Peyer's patch (tissue), 4 donors: Measurements from ENCODE around the gene GRB14. TPM values are rescaled to one million over a fixed set of nuclear protein-coding genes. Genes with fewer than 3 reads are reported as not detected.

Experiments
- DNase-seq, 3 donors: peaks; one replicate each; pipeline ENCODE4 v3.0.0-alpha.2; 2017 to 2019
- H3K27ac ChIP-seq, 4 donors: fragments of 200-600 bp; sonication (generic); one replicate each; pipeline ENCODE4 v1.5.1; 2016 to 2019
- H3K27me3 ChIP-seq, 2 donors: fragments of 200-600 bp; sonication (generic); one replicate each; pipeline ENCODE4 v1.5.1; 2019
- H3K36me3 ChIP-seq, 3 donors: fragments of 200-600 bp; sonication (generic); one replicate each; pipeline ENCODE4 v1.5.1; 2016 to 2019
- H3K4me1 ChIP-seq, 4 donors: fragments of 200-600 bp; sonication (generic); one replicate each; pipeline ENCODE4 v1.5.1; 2016 to 2019
- H3K4me3 ChIP-seq, 4 donors: fragments of 200-600 bp; sonication (generic); 1 replicate in 3 of 4; 2 replicates in 1 of 4; pipeline ENCODE4 v1.5.1; 2016 to 2019; ENCODE audit warnings: mild to moderate bottlenecking in 1 of 4
- H3K9me3 ChIP-seq, 4 donors: fragments of 200-600 bp; sonication (generic); one replicate each; pipeline ENCODE4 v1.5.1; 2016 to 2019; ENCODE audit warnings: mild to moderate bottlenecking in 1 of 4
- POLR2A ChIP-seq, 2 donors: fragments of 450-650 bp; IDR thresholded peaks; one replicate each; pipeline ENCODE4 v1.5.1; 2017; ENCODE audit warnings: antibody characterized with exemption in 2 of 2, mild to moderate bottlenecking in 2 of 2, moderate library complexity in 2 of 2
- total RNA-seq, 4 donors: library from RNA; depleted of rRNA; stranded (reverse); fragments of >200 nt; gene quantifications; one replicate each; pipeline ENCODE4 v1.1.0, GENCODE V29; 2016
- TF ChIP-seq, protein P1 (sequence below), 6 experiments: fragments of 450-650 bp in 4 of 6; fragments of 200-600 bp in 2 of 6; sonication (generic) in 1 of 6; IDR thresholded peaks; one replicate each; pipeline ENCODE4 v1.5.1; 2017 to 2019; ENCODE audit warnings: antibody characterized with exemption in 6 of 6, mild to moderate bottlenecking in 3 of 6, moderate library complexity in 1 of 6

GRB14 gene
- total RNA-seq, 4 donors from 2014 or later, result 1.1 to 3.1 (median 2.1) TPM

DNA sequence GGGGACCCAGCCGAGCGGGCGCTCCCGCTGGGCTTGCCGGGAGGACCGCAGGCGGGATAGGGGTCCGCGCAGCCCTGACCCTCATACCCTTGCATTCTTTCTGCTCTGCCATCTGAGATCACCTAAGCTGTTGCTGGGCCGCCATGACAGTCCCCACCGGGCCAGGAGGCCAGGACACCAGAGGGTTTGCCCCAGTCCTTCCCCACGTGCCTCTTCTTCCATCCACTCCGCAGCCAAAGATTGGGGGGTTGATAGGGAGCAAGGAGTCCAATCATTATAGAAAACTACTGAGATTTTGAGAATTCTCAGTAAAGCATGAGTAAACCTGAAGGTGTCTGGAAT, 453 bp upstream of the GRB14 start:
- no peak for DNase-seq
- TF ChIP-seq POLR2A (IDR thresholded peaks at IDR 0.05), result no peak
- TF ChIP-seq, protein P1, sequence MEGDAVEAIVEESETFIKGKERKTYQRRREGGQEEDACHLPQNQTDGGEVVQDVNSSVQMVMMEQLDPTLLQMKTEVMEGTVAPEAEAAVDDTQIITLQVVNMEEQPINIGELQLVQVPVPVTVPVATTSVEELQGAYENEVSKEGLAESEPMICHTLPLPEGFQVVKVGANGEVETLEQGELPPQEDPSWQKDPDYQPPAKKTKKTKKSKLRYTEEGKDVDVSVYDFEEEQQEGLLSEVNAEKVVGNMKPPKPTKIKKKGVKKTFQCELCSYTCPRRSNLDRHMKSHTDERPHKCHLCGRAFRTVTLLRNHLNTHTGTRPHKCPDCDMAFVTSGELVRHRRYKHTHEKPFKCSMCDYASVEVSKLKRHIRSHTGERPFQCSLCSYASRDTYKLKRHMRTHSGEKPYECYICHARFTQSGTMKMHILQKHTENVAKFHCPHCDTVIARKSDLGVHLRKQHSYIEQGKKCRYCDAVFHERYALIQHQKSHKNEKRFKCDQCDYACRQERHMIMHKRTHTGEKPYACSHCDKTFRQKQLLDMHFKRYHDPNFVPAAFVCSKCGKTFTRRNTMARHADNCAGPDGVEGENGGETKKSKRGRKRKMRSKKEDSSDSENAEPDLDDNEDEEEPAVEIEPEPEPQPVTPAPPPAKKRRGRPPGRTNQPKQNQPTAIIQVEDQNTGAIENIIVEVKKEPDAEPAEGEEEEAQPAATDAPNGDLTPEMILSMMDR (IDR thresholded peaks at IDR 0.05), result no peak
- peaks cover 0 to 8% (median 0%) of the 10 kb centered on the region in 4 donors for H3K4me1 ChIP-seq
- H3K4me3 ChIP-seq, result peak overlapping the region; percentile 34 to 74 (median 58)
- no peaks in the 10 kb centered on the region for H3K9me3 ChIP-seq
- no peak overlapping the region for H3K27ac ChIP-seq
- H3K36me3 ChIP-seq, result no peaks in the 10 kb centered on the region
- no peaks in the 10 kb centered on the region for H3K27me3 ChIP-seq

DNA sequence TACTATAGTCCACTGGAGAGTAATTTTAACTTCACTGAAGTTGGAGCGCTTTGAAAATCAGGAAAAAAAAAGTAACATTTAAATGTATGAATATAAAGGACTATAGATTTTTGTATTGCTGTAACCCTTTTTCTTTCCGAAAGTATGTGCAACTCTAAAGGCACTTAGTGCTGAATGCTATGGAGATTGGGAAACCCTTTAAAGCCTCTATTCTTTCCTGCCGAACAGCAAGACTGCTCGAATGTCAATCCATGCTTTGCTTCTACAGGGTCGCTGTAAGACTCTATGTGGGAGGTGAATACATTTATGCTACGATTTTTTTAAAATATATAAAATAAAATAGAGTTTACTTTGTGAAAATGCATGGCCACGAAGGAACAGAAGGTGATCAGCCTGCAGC, 825 bp downstream of the GRB14 start:
- no peak for DNase-seq
- H3K4me3 ChIP-seq, result peak overlapping the region in 2 of 4 donors; percentile 74
- H3K36me3 ChIP-seq, result no peaks in the 10 kb centered on the region
- no peaks in the 10 kb centered on the region for H3K27me3 ChIP-seq
- H3K9me3 ChIP-seq, result no peaks in the 10 kb centered on the region
- peaks cover 0 to 8% (median 0%) of the 10 kb centered on the region in 4 donors for H3K4me1 ChIP-seq
- H3K27ac ChIP-seq, result no peak overlapping the region
- no peak for TF ChIP-seq POLR2A (IDR thresholded peaks at IDR 0.05)
- TF ChIP-seq, protein P1 (IDR thresholded peaks at IDR 0.05), result no peak

DNA sequence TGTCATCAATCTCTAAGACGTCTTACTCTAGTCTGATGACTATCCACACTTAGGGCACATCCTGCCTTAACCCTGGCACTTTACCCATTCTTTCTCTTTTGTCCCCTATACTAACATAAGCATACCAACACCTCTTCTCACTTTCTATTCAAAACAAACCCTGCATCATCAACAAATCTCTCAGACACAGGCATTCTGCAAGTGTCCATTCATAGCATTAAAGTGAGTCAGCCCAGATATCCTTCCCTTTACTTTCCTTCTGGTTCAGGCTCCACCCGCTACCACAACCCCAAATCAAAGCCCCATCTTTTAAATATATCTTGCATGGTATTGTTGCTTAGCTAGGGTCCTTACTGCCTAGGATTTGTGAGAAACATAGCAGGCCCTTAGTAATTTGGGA, 3.8 kb downstream of the GRB14 start:
- DNase-seq, result no peak
- H3K9me3 ChIP-seq, result no peaks in the 10 kb centered on the region
- H3K27me3 ChIP-seq, result no peaks in the 10 kb centered on the region
- H3K4me1 ChIP-seq, result peaks cover 0 to 8% (median 0%) of the 10 kb centered on the region in 4 donors
- no peak overlapping the region for H3K4me3 ChIP-seq
- no peaks in the 10 kb centered on the region for H3K36me3 ChIP-seq
- H3K27ac ChIP-seq, result no peak overlapping the region
- TF ChIP-seq, protein P1 (IDR thresholded peaks at IDR 0.05), result no peak
- TF ChIP-seq POLR2A (IDR thresholded peaks at IDR 0.05), result no peak

DNA sequence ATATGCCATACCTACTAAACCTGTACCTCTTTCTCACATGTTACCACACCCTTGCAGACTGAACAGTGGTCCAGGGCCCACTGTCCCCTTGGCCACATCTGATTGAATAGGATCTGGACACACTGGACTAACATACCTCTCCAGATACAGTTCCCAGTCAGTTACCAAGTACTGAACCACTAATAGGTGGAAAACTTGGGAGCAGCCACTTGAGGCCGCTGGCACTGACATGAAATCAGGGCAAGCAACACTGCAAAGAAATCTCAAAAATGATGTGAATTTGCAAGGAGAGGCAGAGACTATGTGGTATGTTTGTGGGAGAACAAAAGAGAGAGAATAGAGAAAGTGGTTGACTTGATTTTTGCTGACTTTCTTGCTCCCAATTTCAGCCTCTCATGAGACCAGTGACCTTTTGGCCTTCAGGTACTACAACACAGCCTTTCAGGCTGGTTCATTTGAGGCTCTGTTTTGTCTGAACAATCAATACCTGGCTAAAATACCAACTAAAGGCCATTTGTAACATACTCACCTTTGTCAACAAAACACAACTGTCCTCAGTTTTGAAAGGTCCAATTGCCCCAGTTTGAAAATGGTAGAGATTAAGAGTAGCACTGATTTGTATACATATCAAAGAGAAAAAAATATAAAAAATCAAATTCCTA, 7.8 kb downstream of the GRB14 start:
- Histone ChIP-seq H3K36me3 (no peaks in the 10 kb centered on the region), H3K27ac (no peak overlapping the region), H3K4me3 (no peak overlapping the region), H3K9me3 (no peaks in the 10 kb centered on the region), H3K4me1 (no peaks in the 10 kb centered on the region), H3K27me3 (no peaks in the 10 kb centered on the region)
- no peak for DNase-seq
- TF ChIP-seq POLR2A (IDR thresholded peaks at IDR 0.05), result no peak
- TF ChIP-seq, protein P1 (IDR thresholded peaks at IDR 0.05), result no peak

DNA sequence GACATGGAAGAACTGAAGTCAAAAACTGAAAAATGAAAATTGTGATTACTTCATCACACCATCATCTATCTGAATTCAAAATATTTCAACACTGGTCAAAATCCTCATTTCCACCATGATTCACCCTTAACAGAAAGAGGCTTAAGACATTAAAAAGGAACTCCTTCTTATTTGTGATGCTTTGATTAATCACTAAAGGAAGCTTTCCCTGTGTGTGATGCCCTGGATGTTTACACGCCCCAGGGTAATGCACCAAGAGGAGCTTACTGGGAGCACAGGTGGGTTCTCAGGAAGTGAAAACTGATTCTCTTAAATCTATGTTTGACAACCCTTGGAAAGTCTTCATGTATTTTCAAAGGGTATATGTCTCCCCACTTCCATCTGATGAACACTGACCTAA, 11.5 kb downstream of the GRB14 start:
- Histone ChIP-seq H3K4me3 (no peak overlapping the region), H3K36me3 (no peaks in the 10 kb centered on the region), H3K4me1 (no peaks in the 10 kb centered on the region), H3K9me3 (no peaks in the 10 kb centered on the region), H3K27ac (no peak overlapping the region), H3K27me3 (no peaks in the 10 kb centered on the region)
- no peak for DNase-seq
- TF ChIP-seq POLR2A (IDR thresholded peaks at IDR 0.05), result no peak
- TF ChIP-seq, protein P1 (IDR thresholded peaks at IDR 0.05), result no peak

DNA sequence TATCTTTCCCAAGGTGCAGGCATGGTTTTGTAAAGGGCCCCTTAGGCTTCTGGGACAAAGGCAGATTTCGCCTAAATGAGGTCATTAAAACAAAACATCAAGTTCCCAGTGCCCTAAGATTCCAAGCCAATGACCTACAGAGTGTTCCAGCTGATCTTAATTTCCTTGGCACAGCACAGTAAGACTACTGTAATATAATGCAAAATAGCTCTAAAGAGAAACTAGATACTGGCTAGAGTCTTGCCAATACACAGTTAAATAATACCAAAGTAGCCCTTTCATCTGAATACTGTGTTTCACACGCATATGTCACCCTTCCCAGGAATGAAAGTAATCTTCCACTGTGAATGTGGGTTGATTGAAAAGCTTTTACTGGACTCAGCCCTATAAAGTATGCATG, 14.7 kb downstream of the GRB14 start:
- TF ChIP-seq, protein P1 (IDR thresholded peaks at IDR 0.05), result no peak
- TF ChIP-seq POLR2A (IDR thresholded peaks at IDR 0.05), result no peak
- Histone ChIP-seq H3K4me3 (no peak overlapping the region), H3K9me3 (no peaks in the 10 kb centered on the region), H3K4me1 (no peaks in the 10 kb centered on the region), H3K27ac (peak overlapping the region in 1 of 4 donors; percentile 22), H3K27me3 (no peaks in the 10 kb centered on the region), H3K36me3 (no peaks in the 10 kb centered on the region)
- DNase-seq, result no peak
